Mucosa of stomach (tissue), 1 donor: ENCODE measurements around the gene CHST10.
"Not testable (repeated sequence)": the region's sequence is repeated elsewhere in the genome, so short reads cannot be mapped to it uniquely, and the experiment has no call there.

Experiments
- H3K27me3 ChIP-seq: one replicate; pipeline ENCODE4 v1.7.0; 2013; ENCODE audit warnings: mild to moderate bottlenecking, low read length; ENCODE audit not compliant: control insufficient read depth, insufficient read depth
- H3K36me3 ChIP-seq: one replicate; pipeline ENCODE4 v1.7.0; 2013; ENCODE audit warnings: low read length; ENCODE audit not compliant: control insufficient read depth, insufficient read depth
- H3K4me1 ChIP-seq: one replicate; pipeline ENCODE4 v1.7.0; 2013; ENCODE audit warnings: mild to moderate bottlenecking, low read length; ENCODE audit not compliant: control insufficient read depth, insufficient read depth
- H3K4me3 ChIP-seq: one replicate; pipeline ENCODE4 v1.7.0; 2013; ENCODE audit warnings: low read length
- H3K9ac ChIP-seq: one replicate; pipeline ENCODE4 v1.7.0; 2013; ENCODE audit warnings: mild to moderate bottlenecking, low read length, moderate library complexity
- H3K9me3 ChIP-seq: one replicate; pipeline ENCODE4 v1.7.0; 2013; ENCODE audit warnings: mild to moderate bottlenecking, low read length, moderate library complexity; ENCODE audit not compliant: control insufficient read depth
- donor health status: Pancreatic carcinoma.

Gene CHST10

DNA sequence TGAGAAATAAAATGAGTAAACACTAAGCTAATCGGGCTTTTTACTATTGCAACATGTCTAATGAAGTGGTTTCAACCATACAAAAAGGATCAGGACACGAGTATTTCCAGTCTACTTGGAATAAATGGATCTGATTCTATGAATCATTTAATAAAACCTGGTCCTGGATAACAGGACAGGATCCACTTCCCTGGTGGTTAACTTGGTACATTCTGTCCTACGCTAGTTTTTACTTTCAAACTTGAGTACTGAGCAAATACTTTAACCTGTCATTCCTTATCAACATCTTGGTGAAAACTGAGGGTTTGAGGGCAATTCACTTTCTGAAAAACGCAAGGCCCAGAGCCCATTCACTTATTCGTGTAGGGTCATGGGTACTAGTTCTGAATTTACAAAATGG, 33.5 kb downstream of the CHST10 start:
- H3K27me3 ChIP-seq, result no peaks in the 10 kb centered on the region
- no peaks in the 10 kb centered on the region for H3K9me3 ChIP-seq
- H3K4me1 ChIP-seq, result no peaks in the 10 kb centered on the region

DNA sequence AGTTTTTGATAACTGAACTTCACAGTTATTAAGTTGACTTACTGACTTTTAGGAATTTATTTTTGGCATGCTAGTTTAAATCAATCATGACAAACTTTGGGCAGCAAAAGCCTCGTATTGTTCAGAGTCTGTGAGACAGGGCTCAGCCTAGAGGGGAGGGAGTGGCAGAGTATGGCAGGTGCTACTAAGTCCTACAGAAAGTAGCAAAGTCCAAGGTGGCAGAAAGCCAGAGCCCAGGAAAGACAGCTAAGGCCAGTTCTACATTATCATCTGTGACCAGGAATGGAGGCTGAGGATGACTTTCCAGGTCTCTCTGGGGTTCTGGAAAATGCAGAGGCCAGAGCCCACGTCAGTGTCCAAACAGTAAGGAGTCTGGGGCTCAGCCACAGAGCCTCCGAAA, 34.2 kb downstream of the CHST10 start:
- H3K36me3 ChIP-seq, result no peaks in the 10 kb centered on the region

More for the DNA sequence above, 33.5 kb downstream of the CHST10 start:
- no peak overlapping the region for H3K9ac ChIP-seq
- no peak overlapping the region for H3K4me3 ChIP-seq
- H3K36me3 ChIP-seq, result no peaks in the 10 kb centered on the region

DNA sequence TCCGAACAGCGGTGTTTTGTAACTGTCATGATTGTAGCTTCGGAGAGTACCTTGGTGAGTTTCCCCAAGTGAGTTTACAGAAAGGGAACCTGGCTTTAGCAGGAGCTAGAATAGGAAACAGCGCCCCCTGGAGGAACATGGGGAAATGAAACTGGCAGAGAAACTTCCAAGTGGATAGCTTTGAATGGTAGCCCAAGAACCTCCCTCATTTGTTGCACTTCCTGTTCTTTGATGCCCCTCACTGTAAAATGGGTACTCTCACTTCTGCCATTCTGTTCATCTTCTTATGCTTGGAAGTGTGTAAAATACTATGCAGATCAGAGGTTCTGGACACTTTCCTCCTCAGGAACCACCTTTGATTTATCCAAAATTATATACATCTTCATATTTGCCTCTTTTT, 36.2 kb downstream of the CHST10 start:
- no peaks in the 10 kb centered on the region for H3K27me3 ChIP-seq
- no peak overlapping the region for H3K9ac ChIP-seq
- no peak overlapping the region for H3K4me3 ChIP-seq
- no peaks in the 10 kb centered on the region for H3K4me1 ChIP-seq
- no peaks in the 10 kb centered on the region for H3K9me3 ChIP-seq
- H3K36me3 ChIP-seq, result no peaks in the 10 kb centered on the region

More for the DNA sequence above, 34.2 kb downstream of the CHST10 start:
- Histone ChIP-seq H3K4me3 (no peak overlapping the region), H3K9ac (no peak overlapping the region), H3K4me1 (no peaks in the 10 kb centered on the region), H3K9me3 (no peaks in the 10 kb centered on the region), H3K27me3 (no peaks in the 10 kb centered on the region)

DNA sequence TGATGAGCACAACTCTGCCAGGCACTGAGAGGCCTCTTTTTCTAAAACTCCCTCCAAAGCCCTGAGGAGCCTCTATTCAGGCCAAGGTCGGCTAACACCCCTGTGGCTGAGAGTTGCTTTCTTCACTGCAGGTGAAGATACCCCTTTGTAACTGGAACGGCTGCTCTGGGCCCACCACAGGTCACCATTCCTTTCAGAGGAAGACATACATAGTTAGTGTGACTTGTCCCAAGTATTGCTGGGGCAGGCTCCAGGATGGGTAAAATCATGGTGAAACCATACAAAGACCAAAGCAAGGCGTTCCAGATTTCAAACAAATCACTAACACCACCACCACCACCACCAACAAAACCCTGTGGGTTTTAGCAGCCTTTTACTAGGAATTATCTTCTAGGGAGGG, 36.8 kb downstream of the CHST10 start:
- Histone ChIP-seq H3K4me3 (no peak overlapping the region), H3K9ac (no peak overlapping the region)

DNA sequence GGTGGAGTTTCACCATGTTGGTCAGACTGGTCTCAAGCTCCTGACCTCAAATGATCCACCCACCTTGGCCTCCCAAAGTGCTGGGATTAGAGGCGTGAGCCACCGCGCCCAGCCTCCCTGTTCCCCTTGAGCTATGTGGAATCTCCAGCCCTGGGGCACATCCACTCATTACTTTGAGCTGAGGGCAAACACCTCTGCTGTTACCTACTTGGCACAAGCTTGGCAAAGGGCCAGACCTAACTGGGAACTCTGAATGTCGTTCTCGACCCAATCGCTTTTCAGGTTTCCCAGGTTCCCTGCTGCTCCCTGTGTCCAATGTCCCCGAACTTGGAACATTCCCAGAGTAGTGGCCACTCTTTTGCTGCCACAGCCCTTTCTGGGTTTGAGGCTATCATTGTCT, 40.6 kb downstream of the CHST10 start:
- H3K27me3 ChIP-seq, result no peaks in the 10 kb centered on the region
- no peaks in the 10 kb centered on the region for H3K9me3 ChIP-seq
- H3K9ac ChIP-seq, result no peak overlapping the region
- H3K4me1 ChIP-seq, result no peaks in the 10 kb centered on the region
- H3K4me3 ChIP-seq, result no peak overlapping the region
- H3K36me3 ChIP-seq, result no peaks in the 10 kb centered on the region

More for the DNA sequence above, 36.8 kb downstream of the CHST10 start:
- H3K4me1 ChIP-seq, result no peaks in the 10 kb centered on the region
- H3K27me3 ChIP-seq, result no peaks in the 10 kb centered on the region
- H3K9me3 ChIP-seq, result no peaks in the 10 kb centered on the region
- no peaks in the 10 kb centered on the region for H3K36me3 ChIP-seq

DNA sequence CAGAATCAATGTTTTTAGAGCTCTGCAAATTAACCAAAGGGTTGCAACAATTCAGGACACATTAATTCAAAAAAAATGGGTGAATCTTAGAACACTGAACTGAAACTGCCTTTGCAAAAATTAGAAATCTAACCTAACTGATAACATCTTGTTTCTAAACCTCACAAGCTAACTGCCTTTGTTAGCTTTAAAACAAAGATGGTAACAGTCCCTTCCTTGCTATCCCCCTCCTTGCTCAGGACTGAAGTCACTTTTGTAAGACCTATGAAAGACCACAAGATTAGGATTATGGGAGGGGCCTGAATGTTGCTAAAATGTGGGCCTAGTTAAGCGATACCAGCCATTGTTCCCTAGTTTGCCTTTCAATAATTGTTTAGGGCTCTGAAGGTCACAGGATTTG, 50.3 kb downstream of the CHST10 start:
- no peak overlapping the region for H3K9ac ChIP-seq
- no peaks in the 10 kb centered on the region for H3K27me3 ChIP-seq
- no peaks in the 10 kb centered on the region for H3K4me1 ChIP-seq

DNA sequence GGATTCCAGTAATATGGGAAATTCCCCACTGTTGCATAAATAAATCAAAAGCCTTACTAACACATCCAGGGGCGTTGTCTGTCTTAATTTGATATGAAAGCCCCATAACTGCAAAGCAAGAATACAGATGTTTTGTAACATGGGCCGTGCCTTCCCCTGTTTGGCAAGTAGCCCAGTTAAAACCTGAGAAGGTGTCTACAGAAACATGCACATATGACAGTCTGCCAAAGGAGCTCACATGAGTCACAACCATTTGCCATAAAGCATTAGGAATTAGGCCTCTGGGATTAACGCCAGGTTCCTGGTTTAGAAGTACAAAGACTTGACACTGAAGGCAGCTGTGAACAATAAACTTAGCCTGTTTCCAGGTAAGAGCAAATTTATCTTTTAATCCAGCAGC, 52.0 kb downstream of the CHST10 start:
- no peak overlapping the region for H3K9ac ChIP-seq
- no peaks in the 10 kb centered on the region for H3K4me1 ChIP-seq
- peaks cover 5% of the 10 kb centered on the region for H3K9me3 ChIP-seq
- H3K36me3 ChIP-seq, result no peaks in the 10 kb centered on the region
- no peak overlapping the region for H3K4me3 ChIP-seq
- no peaks in the 10 kb centered on the region for H3K27me3 ChIP-seq

More for the DNA sequence above, 50.3 kb downstream of the CHST10 start:
- Histone ChIP-seq H3K36me3 (no peaks in the 10 kb centered on the region), H3K9me3 (peaks cover 5% of the 10 kb centered on the region), H3K4me3 (no peak overlapping the region)

DNA sequence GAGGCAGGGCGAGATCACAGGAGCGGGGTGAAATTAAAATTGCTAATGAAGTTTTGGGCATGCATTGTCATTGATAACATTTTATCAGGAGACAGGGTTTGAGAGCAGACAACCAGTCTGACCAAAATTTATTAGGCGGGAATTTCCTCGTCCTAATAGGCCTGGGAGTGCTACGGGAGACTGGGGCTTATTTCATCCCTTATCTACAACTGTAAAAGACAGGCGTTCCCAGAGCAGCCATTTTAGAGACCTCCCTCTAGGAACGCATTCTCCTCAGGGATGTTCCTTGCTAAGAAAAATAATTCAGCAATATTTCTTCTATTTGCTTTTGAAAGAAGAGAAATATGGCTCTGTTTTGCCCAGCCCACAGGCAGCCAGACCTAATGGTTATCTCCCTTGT, 55.2 kb downstream of the CHST10 start:
- H3K4me3 ChIP-seq, H3K36me3 ChIP-seq, H3K9me3 ChIP-seq, H3K4me1 ChIP-seq, H3K27me3 ChIP-seq, H3K9ac ChIP-seq: not testable (repeated sequence)

DNA sequence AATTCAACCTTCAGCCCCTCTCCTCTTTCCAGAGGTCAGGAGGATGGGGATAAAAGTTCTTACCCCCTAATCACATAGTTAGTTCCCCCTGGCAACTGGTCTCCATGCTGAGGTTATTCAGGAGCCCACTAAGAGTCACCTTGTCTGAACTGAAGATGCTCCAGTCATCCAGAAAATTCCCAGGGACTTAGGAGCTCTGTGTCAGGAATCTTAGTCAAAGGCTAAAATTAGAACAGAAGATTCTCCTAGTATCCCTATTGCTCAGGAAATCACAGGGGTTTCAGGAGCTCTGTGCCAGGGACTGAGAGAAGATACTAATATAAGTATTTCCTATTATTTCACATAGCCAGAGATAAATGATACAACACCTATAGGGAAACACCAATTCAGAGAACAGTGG, 57.9 kb downstream of the CHST10 start:
- no peaks in the 10 kb centered on the region for H3K4me1 ChIP-seq
- H3K27me3 ChIP-seq, result no peaks in the 10 kb centered on the region
- no peaks in the 10 kb centered on the region for H3K9me3 ChIP-seq
- no peak overlapping the region for H3K4me3 ChIP-seq
- no peak overlapping the region for H3K9ac ChIP-seq
- no peaks in the 10 kb centered on the region for H3K36me3 ChIP-seq

DNA sequence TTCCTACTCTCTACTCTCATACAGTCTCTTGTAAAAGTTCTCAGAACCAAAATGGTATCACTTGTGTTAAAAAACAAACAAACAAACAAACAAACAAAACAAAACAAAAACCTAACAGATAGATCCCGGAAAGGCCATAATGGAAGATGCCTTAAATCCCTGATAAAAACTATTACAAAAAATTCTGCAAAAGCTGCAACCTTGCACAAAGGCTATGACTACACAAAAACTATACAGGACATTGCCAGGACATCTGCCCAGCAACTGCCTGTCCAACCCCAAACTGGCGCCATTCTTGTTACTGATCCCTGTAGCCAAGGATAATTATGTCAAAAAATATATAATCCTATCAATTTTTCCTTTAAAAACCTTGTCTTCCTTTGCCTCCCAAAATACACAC, 58.9 kb downstream of the CHST10 start:
- no peak overlapping the region for H3K9ac ChIP-seq
- H3K27me3 ChIP-seq, result no peaks in the 10 kb centered on the region
- H3K4me3 ChIP-seq, result no peak overlapping the region
- H3K4me1 ChIP-seq, result no peaks in the 10 kb centered on the region
- no peaks in the 10 kb centered on the region for H3K9me3 ChIP-seq
- no peaks in the 10 kb centered on the region for H3K36me3 ChIP-seq

DNA sequence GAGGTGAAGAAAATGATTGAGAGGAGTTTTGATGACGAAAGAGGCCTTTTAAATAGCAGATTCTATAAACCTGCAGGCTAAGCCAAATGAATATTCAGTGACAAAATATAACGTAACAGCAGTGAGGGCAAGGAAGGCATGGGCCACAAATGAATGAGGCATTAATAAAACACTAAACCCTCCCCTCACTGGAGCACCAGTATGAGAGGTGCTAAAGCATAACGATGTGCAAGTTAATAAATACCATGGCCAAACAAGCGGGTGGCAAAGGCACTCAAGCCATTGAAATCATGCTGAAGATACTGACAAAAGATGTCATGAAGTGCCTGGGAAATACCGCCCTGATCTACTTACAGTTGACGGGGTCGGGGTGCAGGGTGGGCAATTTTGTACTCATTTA, 64.9 kb downstream of the CHST10 start:
- Histone ChIP-seq H3K9ac (no peak overlapping the region), H3K4me3 (no peak overlapping the region), H3K36me3 (no peaks in the 10 kb centered on the region), H3K27me3 (no peaks in the 10 kb centered on the region), H3K4me1 (no peaks in the 10 kb centered on the region), H3K9me3 (no peaks in the 10 kb centered on the region)

DNA sequence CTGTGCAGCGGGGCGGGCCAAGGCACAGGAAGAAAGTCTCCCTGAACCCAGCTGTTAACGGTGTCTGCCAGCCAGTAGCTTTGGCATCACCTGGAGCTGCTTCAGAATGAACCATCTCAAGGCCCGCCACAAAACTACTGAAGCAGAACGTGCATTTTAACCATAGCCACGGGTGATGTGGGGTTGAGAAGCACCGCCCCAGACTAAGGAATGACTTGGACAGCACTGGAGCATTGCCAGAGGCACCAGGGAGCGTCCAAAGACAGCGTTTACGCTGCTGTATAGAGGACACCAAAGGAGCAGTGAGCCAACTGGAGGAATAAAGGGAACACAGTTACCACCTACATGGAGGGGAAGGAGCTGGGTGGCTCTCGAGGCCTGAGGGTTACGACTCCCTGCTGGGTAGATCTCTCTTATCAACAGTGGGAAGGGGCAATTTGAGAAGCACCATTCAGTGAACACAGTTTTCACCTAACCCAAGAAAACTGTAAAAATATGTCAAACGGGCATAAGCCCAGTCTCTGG, 66.7 kb downstream of the CHST10 start:
- Histone ChIP-seq H3K36me3 (no peaks in the 10 kb centered on the region), H3K4me3 (no peak overlapping the region), H3K27me3 (no peaks in the 10 kb centered on the region), H3K9ac (no peak overlapping the region), H3K9me3 (no peaks in the 10 kb centered on the region), H3K4me1 (no peaks in the 10 kb centered on the region)

DNA sequence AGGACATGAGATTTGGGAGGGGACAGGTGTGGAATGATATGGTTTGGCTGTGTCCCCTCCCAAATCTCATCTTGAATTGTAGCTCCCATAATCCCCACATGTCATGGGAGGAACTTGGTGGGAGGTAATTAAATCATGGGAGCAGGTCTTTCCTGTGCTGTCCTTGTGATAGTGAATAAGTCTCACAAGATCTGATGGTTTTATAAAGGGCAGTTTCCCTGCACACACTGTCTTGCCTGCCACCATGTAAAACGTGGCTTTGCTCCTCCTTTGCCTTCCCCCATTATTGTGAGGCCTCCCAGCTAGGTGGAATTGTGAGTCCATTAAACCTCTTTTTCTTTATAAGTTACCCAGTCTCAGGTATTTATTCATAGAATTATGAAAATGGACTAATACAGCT, 72.3 kb downstream of the CHST10 start:
- H3K4me3 ChIP-seq, H3K4me1 ChIP-seq, H3K27me3 ChIP-seq, H3K9ac ChIP-seq, H3K36me3 ChIP-seq, H3K9me3 ChIP-seq: not testable (repeated sequence)
